ENCODE data around the gene P3H3.

The P3H3 gene

GRCh38 chr12:6837370-6838060, 9.3 kb downstream of the P3H3 start:
- no peak overlapping the region for H3K27ac Mint-ChIP-seq
- no peaks in the 10 kb centered on the region for H3K36me3 Mint-ChIP-seq
- DNase-seq (ENCODE audit: low spot score in 2 of 2) (no peak), ATAC-seq (ENCODE audit: low read depth) (no peak)
- no peaks in the 10 kb centered on the region for H3K27me3 Mint-ChIP-seq
- H3K4me3 Mint-ChIP-seq = no peak overlapping the region
- peaks cover 17% of the 10 kb centered on the region for H3K4me1 Mint-ChIP-seq
- no peaks in the 10 kb centered on the region for H3K9me3 Mint-ChIP-seq

GRCh38 chr12:6838854-6839253, 10.6 kb downstream of the P3H3 start:
- Mint-ChIP-seq H3K27ac (no peak overlapping the region), H3K9me3 (no peaks in the 10 kb centered on the region), H3K27me3 (peaks cover 6% of the 10 kb centered on the region), H3K4me3 (peak overlapping the region; percentile 21), H3K36me3 (no peaks in the 10 kb centered on the region), H3K4me1 (peaks cover 22% of the 10 kb centered on the region)
- DNase-seq (ENCODE audit: low spot score in 2 of 2) = no peak
- ATAC-seq (ENCODE audit: low read depth) = no peak

GRCh38 chr12:6839482-6840201, 11.4 kb downstream of the P3H3 start:
- Mint-ChIP-seq H3K36me3 (no peaks in the 10 kb centered on the region), H3K9me3 (no peaks in the 10 kb centered on the region), H3K27ac (no peak overlapping the region), H3K4me3 (peak overlapping the region; percentile 25), H3K27me3 (peaks cover 6% of the 10 kb centered on the region), H3K4me1 (peaks cover 22% of the 10 kb centered on the region)
- DNase-seq (ENCODE audit: low spot score in 2 of 2) (peak in 1 of 2 donors; percentile 45), ATAC-seq (ENCODE audit: low read depth) (peak; percentile 91)

GRCh38 chr12:6840330-6840729, 12.1 kb downstream of the P3H3 start:
- Mint-ChIP-seq H3K27ac (no peak overlapping the region), H3K4me1 (peaks cover 22% of the 10 kb centered on the region), H3K36me3 (no peaks in the 10 kb centered on the region), H3K27me3 (peaks cover 6% of the 10 kb centered on the region), H3K4me3 (peak overlapping the region; percentile 25), H3K9me3 (no peaks in the 10 kb centered on the region)
- DNase-seq (ENCODE audit: low spot score in 2 of 2) = no peak
- peak; percentile 10 for ATAC-seq (ENCODE audit: low read depth)

- Mint-ChIP-seq H3K36me3 (no peaks in the 10 kb centered on the region), H3K4me3 (peak within 1 kb of the TSS; percentile 25), H3K27ac (no peak within 1 kb of the TSS), H3K27me3 (peaks cover 6% of the 10 kb centered on the region), H3K9me3 (no peaks in the 10 kb centered on the region), H3K4me1 (peaks cover 18% of the 10 kb centered on the region)
- ATAC-seq (ENCODE audit: low read depth) (no peak), DNase-seq (ENCODE audit: low spot score in 2 of 2) (no peak)
These were observed 12.7 kb downstream of the P3H3 start, which contains the start of gene GNB3 for GRCh38 chr12:6840761-6841515. Gene GNB3 (plus strand): TSS chr12:6840925. CDS start chr12:6841288, 363 bp downstream.

DNA sequence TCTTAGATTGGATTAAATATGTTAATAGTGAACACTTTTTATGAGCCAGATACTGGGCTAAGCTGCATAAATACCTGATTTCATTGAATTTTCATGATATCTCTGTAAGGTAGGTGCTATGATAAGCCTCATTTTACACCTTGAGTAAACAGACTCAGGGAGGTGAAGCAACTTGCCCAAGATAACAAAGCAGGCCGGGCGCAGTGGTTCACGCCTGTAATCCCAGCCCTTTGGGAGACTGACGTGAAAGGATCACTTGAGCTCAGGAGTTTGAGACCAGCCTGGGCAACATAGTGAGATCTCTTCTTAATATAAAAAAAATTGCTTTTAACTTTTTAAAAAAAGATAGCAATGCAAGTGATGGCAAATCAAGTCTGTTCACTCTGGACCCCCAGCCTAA, 13.9 kb downstream of the P3H3 start:
- Mint-ChIP-seq H3K27ac (no peak overlapping the region), H3K9me3 (no peaks in the 10 kb centered on the region)

DNA sequence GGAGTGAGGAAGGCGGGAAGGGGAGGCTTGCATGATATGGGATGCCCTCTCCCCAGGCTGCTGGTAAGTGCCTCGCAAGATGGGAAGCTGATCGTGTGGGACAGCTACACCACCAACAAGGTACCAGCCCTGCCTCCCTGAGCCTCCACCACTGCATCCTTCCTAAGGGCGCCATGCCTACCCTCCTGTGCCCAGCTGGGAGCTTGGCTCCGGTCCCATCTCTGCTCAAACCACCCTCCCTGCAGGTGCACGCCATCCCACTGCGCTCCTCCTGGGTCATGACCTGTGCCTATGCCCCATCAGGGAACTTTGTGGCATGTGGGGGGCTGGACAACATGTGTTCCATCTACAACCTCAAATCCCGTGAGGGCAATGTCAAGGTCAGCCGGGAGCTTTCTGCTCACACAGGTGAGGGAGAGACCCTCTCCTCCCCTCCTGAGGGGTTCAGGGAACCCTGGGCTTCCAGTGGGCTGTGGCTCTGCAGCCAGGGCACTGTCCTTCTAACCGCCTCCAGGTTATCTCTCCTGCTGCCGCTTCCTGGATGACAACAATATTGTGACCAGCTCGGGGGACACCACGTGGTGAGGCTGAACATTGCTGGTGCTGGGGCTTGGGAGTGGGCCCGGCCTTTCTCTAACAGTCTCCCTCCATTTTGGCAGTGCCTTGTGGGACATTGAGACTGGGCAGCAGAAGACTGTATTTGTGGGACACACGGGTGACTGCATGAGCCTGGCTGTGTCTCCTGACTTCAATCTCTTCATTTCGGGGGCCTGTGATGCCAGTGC, 15.1 kb downstream of the P3H3 start:
- H3K4me3 Mint-ChIP-seq = no peak overlapping the region
- H3K4me1 Mint-ChIP-seq = peaks cover 18% of the 10 kb centered on the region
- H3K27me3 Mint-ChIP-seq = peaks cover 6% of the 10 kb centered on the region
- ATAC-seq (ENCODE audit: low read depth) (no peak), DNase-seq (ENCODE audit: low spot score in 2 of 2) (no peak)
- no peak overlapping the region for H3K27ac Mint-ChIP-seq
- H3K9me3 Mint-ChIP-seq = no peaks in the 10 kb centered on the region
- no peaks in the 10 kb centered on the region for H3K36me3 Mint-ChIP-seq

More for the DNA sequence above, 13.9 kb downstream of the P3H3 start:
- no peaks in the 10 kb centered on the region for H3K36me3 Mint-ChIP-seq
- H3K4me3 Mint-ChIP-seq = no peak overlapping the region
- H3K27me3 Mint-ChIP-seq = peaks cover 6% of the 10 kb centered on the region
- ATAC-seq (ENCODE audit: low read depth) (no peak), DNase-seq (ENCODE audit: low spot score in 2 of 2) (no peak)
- peaks cover 18% of the 10 kb centered on the region for H3K4me1 Mint-ChIP-seq

GRCh38 chr12:6845395-6845794, 17.2 kb downstream of the P3H3 start:
- DNase-seq (ENCODE audit: low spot score in 2 of 2) (no peak), ATAC-seq (ENCODE audit: low read depth) (no peak)
- H3K27ac Mint-ChIP-seq = no peak overlapping the region
- no peaks in the 10 kb centered on the region for H3K9me3 Mint-ChIP-seq
- H3K27me3 Mint-ChIP-seq = peaks cover 6% of the 10 kb centered on the region
- no peaks in the 10 kb centered on the region for H3K36me3 Mint-ChIP-seq
- H3K4me1 Mint-ChIP-seq = peaks cover 10% of the 10 kb centered on the region
- no peak overlapping the region for H3K4me3 Mint-ChIP-seq

- DNase-seq (ENCODE audit: low spot score in 2 of 2) (no peak), ATAC-seq (ENCODE audit: low read depth) (no peak)
- no peaks in the 10 kb centered on the region for H3K36me3 Mint-ChIP-seq
- H3K4me3 Mint-ChIP-seq = no peak overlapping the region
- H3K27me3 Mint-ChIP-seq = peaks cover 6% of the 10 kb centered on the region
- H3K4me1 Mint-ChIP-seq = peaks cover 13% of the 10 kb centered on the region
- no peak overlapping the region for H3K27ac Mint-ChIP-seq
- no peaks in the 10 kb centered on the region for H3K9me3 Mint-ChIP-seq
These were observed 18.2 kb downstream of the P3H3 start for GRCh38 chr12:6846316-6846869.

GRCh38 chr12:6847676-6848075, 19.5 kb downstream of the P3H3 start:
- H3K4me3 Mint-ChIP-seq = no peak overlapping the region

GRCh38 chr12:6849427-6849826, 21.2 kb downstream of the P3H3 start:
- no peak for DNase-seq (ENCODE audit: low spot score in 2 of 2)
- Mint-ChIP-seq H3K27ac (no peak overlapping the region), H3K4me3 (no peak overlapping the region), H3K4me1 (peaks cover 18% of the 10 kb centered on the region), H3K36me3 (peaks cover 3% of the 10 kb centered on the region), H3K9me3 (no peaks in the 10 kb centered on the region), H3K27me3 (no peaks in the 10 kb centered on the region)
- no peak for ATAC-seq (ENCODE audit: low read depth)

More at GRCh38 chr12:6847676-6848075, 19.5 kb downstream of the P3H3 start:
- ATAC-seq (ENCODE audit: low read depth) (no peak), DNase-seq (ENCODE audit: low spot score in 2 of 2) (no peak)
- H3K4me1 Mint-ChIP-seq = peaks cover 13% of the 10 kb centered on the region
- H3K27me3 Mint-ChIP-seq = peaks cover 6% of the 10 kb centered on the region
- H3K36me3 Mint-ChIP-seq = no peaks in the 10 kb centered on the region
- no peak overlapping the region for H3K27ac Mint-ChIP-seq
- H3K9me3 Mint-ChIP-seq = no peaks in the 10 kb centered on the region

DNA sequence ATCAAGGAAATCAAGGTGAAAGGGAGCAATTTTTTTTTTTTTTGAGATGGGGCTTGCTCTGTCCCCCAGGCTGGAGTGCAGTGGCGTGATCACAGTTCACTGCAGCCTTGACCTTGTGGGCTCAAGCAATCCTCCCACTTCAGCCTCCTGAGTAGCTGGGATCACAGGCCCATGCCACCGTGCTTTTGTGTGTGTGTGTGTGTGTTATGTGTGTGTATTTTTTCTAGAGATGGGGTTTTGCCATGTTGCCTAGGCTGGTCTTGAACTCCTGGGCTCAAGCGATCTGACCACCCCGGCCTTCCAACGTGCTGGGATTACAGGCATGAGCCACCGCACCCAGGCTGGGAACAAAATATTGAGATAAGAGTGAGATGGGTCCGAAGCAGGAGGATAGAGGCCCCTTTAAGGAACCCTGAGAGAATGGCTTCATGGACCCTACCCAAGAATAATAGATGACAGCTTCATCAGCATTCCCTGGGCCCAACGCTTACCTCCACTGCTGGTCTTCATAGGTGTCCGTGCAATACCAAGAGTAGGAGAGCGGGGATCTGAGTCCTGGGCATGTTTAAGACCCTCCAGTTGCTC, 21.9 kb downstream of the P3H3 start:
- peak overlapping the region; percentile 52 for H3K27ac Mint-ChIP-seq
- H3K4me1 Mint-ChIP-seq = peaks cover 18% of the 10 kb centered on the region
- H3K9me3 Mint-ChIP-seq = no peaks in the 10 kb centered on the region
- ATAC-seq (ENCODE audit: low read depth) (no peak), DNase-seq (ENCODE audit: low spot score in 2 of 2) (no peak)
- no peak overlapping the region for H3K4me3 Mint-ChIP-seq
- H3K27me3 Mint-ChIP-seq = no peaks in the 10 kb centered on the region
- H3K36me3 Mint-ChIP-seq = peaks cover 3% of the 10 kb centered on the region

DNA sequence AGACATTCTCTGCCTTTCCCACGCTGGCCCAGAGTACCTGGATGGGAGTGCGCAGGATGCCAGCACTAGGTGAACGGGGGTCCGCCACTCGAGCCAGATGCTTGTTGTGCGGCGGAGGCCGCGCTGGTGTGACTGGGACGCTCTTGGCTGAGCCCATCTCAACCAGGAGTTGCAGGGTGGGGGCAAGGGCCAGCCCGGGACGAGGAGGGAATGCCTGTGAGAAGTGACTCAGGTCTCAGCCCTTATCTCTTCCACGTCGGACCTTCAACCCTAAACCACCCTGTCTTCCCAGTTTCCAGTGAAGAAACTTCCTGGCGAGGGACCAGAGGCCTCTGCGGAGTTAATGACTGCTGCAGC, 22.6 kb downstream of the P3H3 start:
- Mint-ChIP-seq H3K4me1 (peaks cover 18% of the 10 kb centered on the region), H3K9me3 (no peaks in the 10 kb centered on the region), H3K27me3 (no peaks in the 10 kb centered on the region), H3K36me3 (peaks cover 4% of the 10 kb centered on the region), H3K27ac (peak overlapping the region; percentile 84), H3K4me3 (no peak overlapping the region)
- DNase-seq (ENCODE audit: low spot score in 2 of 2) (no peak), ATAC-seq (ENCODE audit: low read depth) (no peak)
